GM18498 (cell line): ENCODE results near the gene MRPL58.

Source experiments
- ATAC-seq: cut with Tn5 transposase; IDR thresholded peaks from one replicate; pipeline ENCODE4 v1.9.1; 2021; ENCODE audit warnings: mild to moderate bottlenecking, moderate library complexity; ENCODE audit not compliant: unreplicated experiment

The MRPL58 gene

DNA sequence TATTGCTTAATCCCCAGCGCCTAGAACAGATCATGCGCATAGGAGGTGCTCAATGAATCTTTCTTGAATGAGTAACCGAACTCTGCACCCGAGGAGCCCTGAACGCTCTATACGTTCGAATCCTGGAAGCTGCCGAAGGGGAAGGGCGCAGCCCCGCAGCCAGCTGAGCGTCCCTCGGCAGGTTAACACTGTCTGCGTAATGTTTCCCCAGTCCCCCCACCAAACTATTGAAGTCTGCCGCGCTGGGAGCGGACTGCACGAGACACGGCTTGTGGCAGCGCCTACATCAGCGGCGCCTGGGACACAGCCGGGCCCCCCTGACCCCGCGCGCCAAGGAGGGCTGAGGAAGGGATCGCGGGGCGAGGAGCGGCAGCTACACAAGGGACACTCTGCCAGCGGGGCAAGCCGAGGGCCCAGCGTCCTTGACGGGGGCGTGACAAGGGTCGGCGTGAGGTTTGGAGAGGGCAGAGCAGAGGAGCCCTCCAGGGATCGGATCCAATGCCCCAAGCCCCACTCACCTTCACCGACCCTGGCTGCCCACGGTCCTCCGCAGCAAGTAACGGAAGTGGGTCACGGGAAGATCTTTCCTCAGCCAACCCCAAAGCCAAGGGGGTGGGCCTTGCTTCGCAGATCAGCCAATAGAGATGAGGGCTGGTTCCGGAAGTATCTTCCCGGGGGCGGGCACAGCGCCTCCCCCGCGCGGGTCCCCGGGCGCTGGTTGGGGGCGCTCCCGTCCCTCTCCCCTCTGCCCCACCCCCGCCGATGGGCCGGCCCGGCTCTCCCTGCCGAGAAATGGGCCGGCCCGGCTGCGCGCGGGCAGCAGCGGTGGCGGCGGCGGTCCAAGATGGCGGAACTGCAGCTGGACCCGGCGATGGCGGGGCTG is 34.2 kb downstream of the MRPL58 start, which contains the start of the genes ATP5PD and KCTD2:
TSS of gene ATP5PD (minus strand) at position 563 of the 883 bp plus-strand sequence. CDS start 4,319 bp downstream, outside the sequence.
TSS of gene KCTD2 (plus strand) at position 819 of the 883 bp plus-strand sequence. CDS start at position 845, 26 bp downstream.
- peak; percentile 94 for ATAC-seq

DNA sequence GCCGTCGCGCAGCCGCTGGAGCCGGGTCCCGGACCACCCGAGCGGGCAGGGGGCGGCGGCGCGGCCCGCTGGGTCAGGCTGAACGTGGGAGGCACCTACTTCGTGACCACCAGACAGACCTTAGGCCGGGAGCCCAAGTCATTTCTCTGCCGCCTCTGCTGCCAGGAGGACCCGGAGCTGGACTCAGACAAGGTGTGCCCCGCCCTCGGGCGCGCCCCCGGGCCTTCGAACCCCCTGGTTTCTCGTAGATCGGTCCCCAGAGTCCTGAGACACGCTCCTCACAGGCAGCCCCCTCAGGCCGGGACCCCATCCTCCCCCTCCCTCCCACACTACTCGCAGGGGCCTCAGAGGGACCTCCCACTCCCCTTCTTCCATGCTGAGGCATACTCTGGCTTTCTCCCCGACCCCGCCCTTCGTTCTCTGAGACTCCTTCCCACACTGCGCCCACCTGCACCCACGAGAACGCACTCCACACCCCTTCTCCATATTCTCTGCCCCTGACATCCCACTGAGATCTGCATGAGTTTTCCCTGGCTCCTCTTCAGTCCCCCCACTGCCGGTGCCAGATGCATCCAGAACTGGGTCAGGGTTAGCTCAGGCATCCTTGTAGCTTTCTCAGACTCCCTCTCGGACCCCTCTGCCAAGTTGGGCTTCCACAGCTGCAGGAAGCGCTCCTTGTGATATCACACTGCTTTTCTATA is 35.1 kb downstream of the MRPL58 start:
- ATAC-seq = peak; percentile 24

DNA sequence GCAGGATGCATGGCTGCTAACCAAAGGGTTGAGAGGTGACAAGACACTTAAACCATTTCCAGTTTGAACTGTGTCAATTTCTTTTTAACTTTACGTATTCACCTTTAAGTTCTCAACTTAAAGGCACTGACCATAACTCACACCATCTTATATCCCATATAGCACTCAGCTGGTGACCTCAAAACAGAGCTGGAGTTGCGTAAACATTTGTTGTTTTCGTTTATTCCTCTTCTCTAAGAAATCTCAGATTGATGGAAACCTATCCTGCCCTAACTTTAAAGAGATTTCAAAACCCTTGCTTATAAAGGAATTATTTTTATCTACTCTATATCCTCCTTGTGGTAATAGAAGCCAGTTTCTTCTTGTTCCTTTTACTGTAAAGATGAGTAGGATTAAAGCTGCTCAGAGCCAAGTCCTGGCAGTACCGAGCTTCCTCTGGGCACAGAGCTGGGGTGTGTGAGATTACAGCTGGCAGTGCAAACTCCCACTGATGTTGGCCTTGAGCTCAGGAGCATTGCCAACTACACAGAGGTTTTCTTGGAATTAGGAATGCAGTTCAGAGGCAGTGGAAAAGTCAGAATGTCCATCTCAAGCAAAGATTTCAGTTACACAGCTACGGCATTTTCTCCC is 35.9 kb downstream of the MRPL58 start:
- no peak for ATAC-seq

DNA sequence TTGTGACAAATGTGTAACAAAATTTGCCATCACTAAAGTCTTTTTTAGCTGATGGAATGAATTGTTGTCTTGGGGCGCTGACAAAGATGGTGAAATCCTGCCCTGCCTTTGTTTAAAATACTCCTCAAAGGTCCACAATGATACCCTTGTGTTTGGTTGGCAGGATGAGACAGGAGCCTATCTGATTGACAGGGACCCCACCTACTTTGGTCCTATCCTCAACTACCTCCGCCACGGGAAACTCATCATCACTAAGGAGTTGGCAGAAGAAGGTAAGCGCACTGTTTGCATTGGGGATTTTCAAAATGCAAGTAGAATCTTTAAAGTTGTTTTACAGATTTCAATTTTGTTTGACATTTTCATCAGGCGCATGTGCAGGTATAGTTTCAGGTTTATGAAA is 36.6 kb downstream of the MRPL58 start:
- no peak for ATAC-seq

DNA sequence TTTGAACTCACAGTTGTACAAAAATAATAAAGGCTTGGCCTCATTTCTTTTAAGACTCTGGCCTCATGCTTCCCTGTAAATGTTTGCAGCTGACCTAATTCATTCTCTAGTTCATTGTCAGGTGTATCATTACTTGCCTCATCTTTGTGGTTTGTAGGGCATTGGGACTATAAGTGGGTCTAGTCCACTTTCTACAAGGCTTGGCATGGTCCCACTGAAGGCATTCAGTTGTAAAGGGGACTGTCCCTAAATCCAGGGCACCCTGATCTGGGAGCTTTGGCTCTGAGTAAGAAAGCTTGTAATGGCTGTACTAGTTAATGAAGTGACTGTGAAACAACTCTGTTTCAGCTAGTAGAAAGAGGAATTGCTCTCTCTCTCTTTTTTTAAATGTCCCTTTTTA is 37.2 kb downstream of the MRPL58 start:
- no peak for ATAC-seq

DNA sequence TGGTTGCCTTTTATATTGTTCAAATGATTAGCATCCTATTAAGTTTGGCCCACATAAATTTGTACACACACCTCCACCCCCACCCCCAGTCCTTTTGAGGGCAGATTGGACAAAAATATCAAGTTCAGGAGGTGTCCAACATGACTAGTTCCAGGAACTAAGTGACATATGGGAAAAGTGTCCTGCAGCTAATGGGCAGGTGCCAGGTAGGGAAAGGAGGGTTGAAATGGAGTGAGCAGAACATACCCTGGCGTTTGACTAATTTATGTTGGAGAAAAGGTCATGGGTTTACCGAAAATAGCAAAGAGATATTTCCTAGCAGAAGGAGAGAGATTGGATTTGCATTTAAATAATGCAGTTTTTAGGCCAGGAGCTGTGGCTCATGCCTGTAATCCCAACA is 39.5 kb downstream of the MRPL58 start:
- no peak for ATAC-seq

DNA sequence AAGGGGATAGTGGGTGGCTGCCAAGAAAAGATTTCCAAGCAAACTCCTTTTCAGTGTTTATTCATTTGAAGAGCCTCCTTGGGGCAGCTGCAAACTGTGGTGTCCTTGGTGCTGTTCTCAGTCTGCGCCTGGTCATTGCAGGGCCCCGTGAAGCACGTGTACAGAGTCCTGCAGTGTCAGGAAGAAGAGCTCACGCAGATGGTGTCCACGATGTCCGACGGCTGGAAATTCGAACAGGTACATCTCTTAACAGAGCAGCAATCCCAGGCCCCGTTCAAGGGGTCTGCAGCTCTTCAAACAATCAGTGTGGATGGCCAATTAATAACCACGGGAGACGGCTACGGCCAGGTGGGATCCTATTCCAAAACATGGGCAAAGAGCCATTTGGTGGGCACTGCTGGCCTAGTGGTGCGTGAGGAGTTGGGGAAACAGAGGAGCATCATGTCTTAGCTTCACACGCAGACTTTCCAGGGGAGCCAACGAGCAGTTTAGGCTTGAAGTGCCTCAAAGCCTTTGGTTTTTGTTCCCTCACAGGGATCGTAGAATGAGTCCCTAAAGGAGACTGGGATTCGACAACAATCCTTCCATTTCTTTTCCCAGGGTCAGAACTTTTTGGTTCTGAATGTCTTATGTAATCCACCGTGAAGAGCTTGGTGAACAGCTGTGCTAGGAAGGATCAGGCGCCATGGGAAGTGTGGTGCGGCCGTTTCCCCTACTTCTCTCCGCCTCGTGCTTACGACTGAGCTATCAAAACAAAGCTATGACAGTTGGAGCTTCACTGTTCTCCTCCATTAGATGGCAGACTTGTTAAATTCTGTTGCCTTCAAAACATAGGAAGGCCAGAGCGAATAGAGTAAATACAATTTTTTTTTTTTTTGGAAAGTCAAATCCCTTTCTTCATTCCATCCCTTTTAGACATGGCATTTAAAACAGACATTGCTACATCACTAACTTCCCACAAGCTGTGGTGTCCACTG is 47.2 kb downstream of the MRPL58 start:
- no peak for ATAC-seq

DNA sequence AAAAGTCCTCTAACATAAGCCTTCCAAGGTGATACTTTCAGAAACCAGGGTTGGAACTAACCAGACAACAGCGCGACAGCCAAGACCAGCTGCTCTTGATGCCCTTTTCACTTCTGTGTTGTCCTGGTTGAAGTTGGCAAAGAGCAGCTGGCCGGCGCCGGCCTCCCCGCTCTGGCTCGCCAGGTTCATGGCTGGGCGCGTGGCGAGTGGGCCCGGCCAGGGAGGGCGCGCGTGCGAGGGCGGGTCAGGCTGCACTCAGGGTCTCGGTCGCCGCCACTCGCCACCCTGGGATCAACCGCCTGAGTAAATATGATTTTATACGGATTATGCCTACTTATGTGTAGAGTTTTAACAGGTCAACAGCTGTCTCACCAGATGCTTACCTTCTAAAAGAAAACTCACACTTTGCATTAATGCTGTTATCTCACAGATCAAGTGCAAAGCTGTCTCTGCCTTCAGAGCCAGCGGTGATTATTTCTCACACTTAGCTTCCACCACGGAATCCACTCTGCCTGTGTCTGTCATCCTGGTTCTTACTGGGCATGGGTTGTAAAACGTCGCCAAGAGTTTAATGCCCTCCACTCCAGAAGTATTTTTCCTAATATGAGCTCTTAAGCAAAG is 48.1 kb downstream of the MRPL58 start:
- ATAC-seq = no peak

DNA sequence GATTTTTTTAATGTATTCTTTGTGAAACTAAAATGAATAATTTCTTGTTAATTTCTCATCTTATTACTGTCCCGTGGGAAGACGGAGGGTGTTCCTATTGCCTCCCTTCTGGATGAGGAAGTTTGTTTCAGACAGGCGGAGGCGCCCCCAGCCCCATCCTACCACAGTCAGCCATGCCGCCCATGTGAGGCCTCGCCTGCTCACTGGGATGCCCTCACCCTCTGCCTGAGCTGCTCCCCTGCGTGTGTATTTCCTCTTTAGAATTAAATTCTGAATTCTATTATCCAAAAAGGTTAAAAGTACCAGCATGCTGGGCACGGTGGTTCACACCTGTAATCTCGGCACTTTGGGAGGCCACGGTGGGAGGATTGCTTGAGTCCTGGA is 48.6 kb downstream of the MRPL58 start:
- ATAC-seq = no peak

DNA sequence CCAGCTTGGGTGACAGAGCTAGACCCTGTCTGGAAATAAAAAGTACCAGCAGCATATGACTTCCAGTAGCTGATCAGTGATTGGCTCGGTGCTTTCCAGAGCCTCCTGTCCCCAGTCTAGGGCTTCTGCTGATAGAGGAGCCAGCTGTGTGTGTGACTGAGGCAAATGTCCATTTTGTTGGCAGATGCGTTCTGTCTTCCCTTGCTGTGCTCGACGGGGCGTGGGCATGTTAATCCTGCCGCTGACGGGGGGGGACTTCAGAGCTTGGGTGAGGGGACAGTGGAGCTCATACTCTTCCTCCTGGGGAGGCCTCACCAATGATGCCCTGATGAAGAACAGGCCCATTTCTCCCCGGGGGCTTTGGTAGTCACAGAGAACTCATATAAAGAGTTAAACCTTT is 49.1 kb downstream of the MRPL58 start:
- no peak for ATAC-seq

DNA sequence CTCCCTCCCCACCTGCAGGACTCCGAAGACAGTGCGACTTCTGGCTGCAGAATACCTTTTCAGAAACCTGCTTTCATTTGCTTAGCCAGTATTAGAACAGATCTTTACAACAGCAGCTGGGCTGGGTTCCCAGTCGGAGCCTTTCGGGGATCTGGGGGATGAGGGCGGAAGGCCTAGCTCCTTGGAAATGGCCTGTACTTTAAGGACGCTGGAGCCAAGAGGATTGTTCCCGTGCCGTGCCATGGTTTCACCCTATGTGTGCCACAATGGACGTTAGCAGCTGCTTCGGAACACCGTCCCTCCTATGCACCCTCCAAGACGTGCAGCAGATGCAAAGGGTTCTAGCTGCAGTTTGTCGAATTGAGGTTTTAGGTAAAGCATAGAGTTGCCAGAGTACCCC is 50.7 kb downstream of the MRPL58 start:
- ATAC-seq = no peak

DNA sequence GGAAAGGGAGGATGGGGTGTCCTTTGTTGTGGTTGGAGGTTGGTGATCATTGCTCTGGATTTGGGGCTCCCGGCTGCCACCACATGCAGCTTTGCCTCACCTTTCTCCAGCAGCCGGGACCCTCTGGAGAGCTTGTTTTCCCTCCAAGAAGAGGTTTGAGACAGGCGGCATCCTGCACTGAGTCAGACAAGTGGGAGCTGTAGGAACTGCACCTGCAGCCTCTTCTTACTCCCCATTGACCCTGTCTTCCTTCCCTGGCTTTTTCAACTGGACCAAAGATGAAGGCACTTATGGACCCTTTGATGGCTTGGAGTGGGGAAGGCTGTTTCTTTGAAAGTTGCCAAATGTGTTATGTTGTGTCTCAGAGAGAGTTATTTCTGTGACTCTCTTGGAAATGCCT is 51.2 kb downstream of the MRPL58 start:
- ATAC-seq = no peak

DNA sequence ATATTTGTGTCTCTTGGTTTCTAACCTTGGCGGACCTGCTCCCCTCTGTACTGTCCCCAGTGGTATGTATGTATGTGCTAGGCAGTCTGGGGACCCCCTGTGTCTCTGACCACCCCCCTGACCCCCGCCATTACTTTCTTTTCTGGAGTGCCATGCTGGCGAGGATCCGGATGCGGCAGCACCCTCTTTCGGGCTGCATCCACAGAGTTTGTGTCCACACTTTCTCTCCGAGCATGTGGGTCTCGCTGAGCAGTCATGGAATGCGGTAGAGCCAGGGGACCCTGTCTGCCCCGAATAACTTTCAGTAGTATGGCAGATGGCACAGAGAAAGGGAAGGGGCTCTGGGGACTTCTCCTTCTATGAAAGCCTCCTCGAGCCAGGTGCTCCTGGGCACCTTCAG is 51.6 kb downstream of the MRPL58 start:
- no peak for ATAC-seq

DNA sequence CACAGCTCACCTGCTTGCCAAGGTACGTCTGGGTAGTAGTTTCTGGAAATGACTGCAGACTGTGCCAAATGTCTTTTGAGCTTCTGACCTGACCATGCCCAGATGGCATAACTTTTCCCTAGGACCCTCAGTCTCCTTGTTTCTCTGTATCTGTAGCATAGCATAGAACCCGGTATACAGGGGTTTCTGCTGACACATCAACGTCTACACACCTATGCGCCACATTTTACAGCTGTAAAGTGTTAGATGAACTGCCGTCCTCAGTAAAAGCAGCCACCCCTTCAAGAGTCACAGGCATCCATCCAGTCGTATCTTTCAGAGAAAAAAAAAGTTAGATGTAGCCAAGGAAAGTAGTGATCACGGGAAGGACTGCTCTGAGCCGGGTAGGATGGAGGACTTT is 52.0 kb downstream of the MRPL58 start:
- ATAC-seq = no peak

DNA sequence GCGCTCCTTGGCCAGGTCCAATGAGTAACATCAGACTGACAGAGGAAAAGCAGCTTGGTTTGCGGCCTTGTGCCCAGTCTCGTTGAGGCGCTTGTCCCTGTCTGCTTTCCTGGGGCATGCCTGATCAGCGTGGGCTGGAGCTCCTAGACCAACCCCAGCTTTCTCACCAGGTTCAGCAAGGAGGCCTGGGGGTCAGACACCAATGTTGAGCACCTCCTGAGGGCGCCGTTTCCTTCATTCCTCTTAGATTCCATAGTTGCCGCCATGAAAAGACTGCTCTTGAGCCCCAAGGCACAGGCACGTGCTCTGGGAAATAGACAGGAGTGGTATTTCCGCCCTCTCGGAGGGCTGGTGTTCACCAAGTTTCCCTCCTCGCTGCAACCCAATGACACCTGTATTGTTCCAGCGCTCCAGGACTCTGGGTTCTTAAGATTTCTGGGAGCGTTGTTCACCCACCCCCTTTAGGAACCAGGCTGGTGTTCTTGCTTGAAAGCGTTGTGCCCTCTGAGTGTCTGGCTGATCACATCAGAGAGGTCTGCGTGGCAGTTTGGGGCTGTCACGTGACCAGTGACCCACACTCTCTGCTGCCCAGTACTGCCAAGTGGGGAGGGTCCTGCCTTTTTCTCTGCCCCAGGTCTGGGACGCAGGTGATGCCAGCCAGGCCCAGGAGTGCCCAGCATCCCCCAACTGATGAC is 52.5 kb downstream of the MRPL58 start:
- ATAC-seq = no peak

DNA sequence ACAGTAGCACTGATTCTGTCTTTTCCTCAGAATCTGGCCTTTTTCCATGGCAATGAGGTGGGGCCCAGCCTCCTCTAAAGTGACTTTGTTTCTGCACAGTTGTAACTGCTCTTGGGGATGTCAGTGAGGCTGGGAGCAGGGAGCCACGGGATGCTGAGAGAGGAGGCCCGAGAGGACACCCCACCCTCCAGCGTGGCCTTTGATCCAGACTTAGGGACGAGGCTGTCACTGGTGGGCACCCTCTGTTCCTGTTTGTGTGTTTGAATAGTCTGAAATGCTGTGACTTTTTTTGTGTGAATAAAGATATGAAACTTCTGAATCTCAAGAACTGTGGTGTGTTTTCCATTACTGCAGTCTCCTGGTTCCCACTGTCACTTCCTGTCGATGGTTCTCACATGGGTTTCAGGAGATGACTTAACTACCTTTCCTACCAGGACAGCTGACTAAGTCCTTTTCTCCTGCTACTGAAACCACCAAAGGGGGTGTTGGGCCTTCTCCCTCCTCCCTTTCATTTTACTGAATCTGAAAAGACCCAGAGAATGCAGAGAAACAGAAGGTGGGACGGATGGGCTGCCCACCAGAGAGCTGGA is 53.2 kb downstream of the MRPL58 start:
- ATAC-seq = no peak

DNA sequence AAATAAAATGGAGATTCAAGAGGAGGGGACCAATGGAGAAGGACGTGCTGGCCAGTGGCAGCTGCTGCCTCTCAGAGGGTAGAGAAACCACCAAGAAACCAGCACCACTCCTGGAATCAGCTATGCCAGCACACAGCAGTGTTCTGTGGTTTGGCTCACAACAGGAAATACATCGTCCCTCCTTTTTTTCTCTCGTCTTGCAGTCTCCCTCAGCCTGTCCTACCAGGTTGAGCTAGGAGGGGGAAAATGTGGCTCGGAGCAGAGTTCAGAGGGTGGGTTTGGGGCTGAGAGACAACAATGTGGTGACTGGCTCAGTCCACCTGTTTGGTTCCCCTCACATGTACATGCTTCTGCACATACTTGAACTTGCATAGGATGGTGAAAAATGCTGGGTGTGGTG is 55.4 kb downstream of the MRPL58 start:
- ATAC-seq = no peak

DNA sequence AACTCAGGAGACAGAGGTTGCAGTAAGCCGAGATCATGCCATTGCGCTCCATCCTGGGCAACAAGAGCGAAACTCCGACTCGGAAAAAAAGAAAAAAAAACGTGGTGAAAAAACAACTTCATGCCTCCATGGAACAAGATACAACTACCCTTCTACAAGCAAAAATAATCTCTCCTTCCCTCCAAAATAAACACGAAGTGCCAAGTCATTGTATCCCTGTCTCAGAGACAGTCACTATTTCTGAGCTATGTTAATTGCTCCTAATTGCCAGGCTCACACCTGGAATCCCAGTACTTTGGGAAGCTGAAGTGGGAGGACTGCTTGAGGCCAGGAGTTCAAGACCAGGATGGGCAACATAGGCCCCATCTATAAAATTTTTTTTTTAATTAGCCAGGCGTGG is 56.3 kb downstream of the MRPL58 start:
- ATAC-seq = no peak

DNA sequence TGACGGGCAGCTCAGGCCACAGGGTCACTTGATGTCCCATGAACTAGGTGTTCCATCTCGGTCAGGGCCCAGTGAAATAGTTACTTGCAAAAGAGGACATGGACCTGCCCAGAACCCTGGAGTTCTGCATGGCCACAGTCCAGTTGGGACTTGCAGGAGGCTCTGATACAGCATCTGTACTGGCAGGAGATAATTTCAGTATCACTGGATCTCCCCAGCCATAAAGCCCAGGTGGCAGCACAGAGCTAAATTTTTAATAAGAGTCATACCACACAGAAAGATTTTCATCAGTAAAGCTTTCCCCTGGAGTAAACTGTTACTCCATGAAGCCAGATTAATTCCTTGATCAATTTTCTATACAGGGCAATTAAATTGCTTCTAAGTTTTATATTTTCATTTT is 57.3 kb downstream of the MRPL58 start:
- no peak for ATAC-seq
